Measurements from ENCODE around the gene PODN.

Gene PODN

DNA sequence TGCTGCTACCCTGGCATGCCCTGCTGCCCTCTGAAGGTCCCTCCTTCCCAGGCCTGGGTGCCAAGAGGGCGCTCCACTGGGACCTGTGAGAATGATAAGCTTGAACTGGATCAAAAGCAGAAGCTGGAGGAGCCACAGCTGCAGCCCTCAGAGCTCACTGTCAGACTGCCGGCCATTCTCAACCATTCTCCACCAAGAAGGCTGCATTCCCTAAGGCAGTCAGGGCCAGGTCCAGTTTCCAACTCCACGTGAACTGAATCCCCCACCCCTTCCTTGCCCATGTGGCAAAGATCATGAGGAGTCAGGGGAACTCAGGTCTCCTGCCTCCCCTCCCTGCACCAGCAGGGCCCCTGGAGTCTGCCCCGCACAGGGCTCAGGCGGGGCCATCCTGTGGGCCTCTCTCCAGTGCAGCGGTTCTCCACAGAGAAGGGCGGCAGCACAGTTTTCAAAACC lies 61.0 kb downstream of the PODN start:
- no peak overlapping the region for H3K27ac ChIP-seq
- TF ChIP-seq, protein P1, sequence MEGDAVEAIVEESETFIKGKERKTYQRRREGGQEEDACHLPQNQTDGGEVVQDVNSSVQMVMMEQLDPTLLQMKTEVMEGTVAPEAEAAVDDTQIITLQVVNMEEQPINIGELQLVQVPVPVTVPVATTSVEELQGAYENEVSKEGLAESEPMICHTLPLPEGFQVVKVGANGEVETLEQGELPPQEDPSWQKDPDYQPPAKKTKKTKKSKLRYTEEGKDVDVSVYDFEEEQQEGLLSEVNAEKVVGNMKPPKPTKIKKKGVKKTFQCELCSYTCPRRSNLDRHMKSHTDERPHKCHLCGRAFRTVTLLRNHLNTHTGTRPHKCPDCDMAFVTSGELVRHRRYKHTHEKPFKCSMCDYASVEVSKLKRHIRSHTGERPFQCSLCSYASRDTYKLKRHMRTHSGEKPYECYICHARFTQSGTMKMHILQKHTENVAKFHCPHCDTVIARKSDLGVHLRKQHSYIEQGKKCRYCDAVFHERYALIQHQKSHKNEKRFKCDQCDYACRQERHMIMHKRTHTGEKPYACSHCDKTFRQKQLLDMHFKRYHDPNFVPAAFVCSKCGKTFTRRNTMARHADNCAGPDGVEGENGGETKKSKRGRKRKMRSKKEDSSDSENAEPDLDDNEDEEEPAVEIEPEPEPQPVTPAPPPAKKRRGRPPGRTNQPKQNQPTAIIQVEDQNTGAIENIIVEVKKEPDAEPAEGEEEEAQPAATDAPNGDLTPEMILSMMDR (conservative IDR thresholded peaks at IDR 0.05): no peak
- TF ChIP-seq ZFX (IDR thresholded peaks at IDR 0.05): no peak

DNA sequence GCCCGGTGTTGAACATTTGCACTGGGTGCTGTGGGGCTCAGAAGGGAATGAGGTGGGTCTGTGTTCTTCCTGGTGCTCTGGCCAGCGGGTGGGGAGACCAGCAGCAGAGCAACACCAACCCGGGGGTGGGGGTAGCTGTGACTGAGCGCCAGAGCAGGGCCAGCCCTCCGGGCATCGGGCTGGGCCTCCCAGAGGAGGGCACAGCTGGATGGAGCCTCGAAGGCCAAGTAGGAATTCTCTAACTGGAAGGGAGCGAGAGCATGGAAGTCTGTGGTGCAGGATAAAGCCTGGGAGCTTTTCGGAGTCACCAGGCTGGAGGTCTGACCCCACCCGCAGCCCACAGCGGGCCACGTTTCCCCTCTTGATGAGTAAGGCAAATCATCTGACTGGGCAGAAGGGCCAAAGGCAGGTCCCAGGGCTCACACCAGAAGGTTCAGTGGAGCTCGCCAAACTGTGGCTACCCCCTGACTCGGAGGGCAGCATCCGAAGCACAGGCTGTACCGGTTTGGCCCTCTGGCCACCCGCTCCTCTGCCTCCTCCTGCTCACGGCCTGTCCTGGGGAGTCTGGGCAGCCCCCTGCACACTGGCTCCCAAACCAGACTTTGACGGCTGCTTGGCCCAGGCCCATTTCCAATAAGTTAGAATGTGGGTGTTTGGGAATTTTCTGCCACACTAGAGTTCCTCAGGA lies 61.6 kb downstream of the PODN start:
- H3K27ac ChIP-seq: no peak overlapping the region
- no peak for TF ChIP-seq ZFX (IDR thresholded peaks at IDR 0.05)
- TF ChIP-seq, protein P1 (conservative IDR thresholded peaks at IDR 0.05): no peak

DNA sequence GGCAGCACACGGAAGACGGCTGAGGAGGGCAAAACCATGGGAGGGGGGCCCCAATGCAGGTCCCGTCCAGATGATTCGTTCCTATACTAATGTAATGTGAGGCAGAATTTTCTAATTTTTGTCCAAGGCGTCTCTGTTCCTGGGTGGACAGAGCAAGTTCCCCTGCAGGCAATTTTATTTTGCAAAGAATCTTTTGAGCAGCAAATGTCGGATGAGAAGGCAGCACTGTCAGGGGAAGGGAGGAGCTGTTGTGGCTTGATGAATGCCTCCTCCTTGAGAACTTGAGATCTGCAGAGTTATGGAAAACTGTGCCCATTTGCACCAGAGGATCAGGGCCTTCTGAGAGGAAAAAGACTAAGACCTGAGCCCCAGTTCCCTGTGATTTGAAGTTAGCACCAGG lies 63.1 kb downstream of the PODN start:
- TF ChIP-seq, protein P1 (conservative IDR thresholded peaks at IDR 0.05): no peak
- no peak for TF ChIP-seq ZFX (IDR thresholded peaks at IDR 0.05)
- H3K27ac ChIP-seq: no peak overlapping the region

DNA sequence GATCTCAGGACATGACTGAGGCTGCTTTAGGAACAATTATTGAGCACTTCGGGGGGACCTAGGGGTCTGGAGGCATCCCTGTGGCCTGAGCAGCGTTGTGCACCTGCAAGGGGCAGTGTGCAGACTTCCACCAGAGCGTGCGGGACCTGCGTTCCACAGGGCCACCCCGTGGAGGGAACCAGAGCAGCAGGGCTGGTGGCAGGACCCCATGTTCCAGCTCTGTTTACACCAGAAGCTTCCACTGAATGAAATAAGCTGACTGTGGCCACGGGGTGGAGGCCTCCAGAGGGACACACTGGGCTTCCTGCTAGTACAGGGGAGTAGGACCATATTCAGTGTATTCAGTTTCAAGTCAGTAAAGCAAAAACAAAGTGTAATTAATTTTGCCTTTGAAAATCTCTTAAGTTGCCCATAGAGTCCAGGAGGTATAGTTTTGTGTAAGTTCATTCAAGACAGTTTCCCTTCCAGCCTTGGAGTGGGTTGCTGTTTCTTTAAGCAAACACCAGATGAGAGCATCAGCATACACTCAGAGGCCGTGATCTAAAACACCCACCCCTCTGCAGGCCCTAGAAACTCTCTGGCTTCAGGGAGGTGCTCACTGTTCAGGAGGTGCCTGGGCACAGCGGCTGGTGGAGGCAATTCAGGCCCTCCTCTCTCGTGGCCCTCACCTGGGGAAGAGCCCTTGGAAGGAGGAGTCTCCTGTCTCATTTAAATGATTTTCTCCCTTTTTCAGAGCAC lies 63.8 kb downstream of the PODN start:
- TF ChIP-seq, protein P1 (conservative IDR thresholded peaks at IDR 0.05): no peak
- TF ChIP-seq ZFX (IDR thresholded peaks at IDR 0.05): no peak
- no peak overlapping the region for H3K27ac ChIP-seq

DNA sequence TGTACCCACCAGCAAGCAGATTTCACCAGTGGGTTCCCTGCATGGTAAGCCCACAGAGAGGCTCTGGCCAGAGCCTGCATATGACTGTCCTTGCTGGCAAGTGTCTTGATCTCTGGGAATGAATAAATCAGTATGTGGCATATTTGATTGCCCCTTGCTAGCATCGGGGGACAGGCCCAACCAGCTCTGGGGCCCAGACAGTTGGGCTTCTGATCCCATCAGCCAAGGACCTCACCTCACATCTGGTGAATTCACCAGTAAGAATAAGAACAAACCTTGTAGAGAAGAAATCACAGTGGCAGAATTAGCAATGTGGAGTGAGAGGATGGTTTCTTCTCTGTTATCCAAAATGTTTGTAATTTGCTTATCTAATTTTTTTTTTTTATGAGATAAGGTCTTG lies 64.5 kb downstream of the PODN start:
- H3K27ac ChIP-seq: no peak overlapping the region
- TF ChIP-seq, protein P1 (conservative IDR thresholded peaks at IDR 0.05): no peak
- TF ChIP-seq ZFX (IDR thresholded peaks at IDR 0.05): no peak

DNA sequence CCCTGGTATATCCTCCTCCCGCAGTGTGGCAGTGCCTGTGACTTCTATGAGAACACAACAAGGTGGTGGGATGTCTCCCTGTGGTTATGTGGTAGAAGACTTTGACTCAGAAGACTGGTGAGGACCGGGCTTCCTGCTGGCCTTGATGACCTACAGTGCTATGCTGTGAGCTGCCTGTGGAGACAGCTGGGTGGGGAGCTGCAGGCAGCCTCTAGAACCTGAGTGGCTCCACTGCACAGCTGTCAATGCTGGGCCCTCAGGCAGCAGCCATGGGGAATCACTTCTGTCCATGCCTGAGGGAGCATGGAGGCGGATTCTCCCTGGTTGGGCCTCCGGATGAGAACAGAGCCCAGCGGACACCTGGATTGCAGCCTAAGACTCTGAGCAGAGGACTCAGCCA lies 65.5 kb downstream of the PODN start:
- H3K27ac ChIP-seq: no peak overlapping the region
- TF ChIP-seq, protein P1 (conservative IDR thresholded peaks at IDR 0.05): no peak
- no peak for TF ChIP-seq ZFX (IDR thresholded peaks at IDR 0.05)

DNA sequence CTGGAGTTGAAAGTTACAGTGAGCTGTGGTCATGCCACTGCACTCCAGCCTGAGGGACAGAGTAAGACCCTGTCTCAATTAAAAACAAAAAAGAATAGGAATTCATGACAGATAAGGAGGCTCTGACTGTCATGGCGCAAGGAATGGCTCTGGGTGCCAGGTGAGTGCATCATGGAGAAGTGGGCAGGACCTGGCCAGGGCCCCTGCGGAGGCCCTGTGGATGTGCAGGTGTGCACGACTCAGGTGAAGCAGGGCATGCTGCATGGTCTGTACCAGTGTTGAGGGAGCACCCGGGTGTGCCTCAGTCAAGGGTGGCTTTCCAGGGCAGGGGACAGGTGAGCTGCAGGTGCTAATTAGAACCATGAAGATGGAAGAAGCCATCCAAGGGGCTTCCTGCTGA lies 66.4 kb downstream of the PODN start:
- no peak overlapping the region for H3K27ac ChIP-seq
- TF ChIP-seq ZFX (IDR thresholded peaks at IDR 0.05): no peak
- TF ChIP-seq, protein P1 (conservative IDR thresholded peaks at IDR 0.05): no peak
